SHP77 (cell line): ENCODE results near the gene TNIP1.

ENCODE experiments used
- DNase-seq, 2 experiments: peaks; one replicate each; lab custom pipeline; 2025; lab: John Stamatoyannopoulos, UW

The TNIP1 gene

DNA sequence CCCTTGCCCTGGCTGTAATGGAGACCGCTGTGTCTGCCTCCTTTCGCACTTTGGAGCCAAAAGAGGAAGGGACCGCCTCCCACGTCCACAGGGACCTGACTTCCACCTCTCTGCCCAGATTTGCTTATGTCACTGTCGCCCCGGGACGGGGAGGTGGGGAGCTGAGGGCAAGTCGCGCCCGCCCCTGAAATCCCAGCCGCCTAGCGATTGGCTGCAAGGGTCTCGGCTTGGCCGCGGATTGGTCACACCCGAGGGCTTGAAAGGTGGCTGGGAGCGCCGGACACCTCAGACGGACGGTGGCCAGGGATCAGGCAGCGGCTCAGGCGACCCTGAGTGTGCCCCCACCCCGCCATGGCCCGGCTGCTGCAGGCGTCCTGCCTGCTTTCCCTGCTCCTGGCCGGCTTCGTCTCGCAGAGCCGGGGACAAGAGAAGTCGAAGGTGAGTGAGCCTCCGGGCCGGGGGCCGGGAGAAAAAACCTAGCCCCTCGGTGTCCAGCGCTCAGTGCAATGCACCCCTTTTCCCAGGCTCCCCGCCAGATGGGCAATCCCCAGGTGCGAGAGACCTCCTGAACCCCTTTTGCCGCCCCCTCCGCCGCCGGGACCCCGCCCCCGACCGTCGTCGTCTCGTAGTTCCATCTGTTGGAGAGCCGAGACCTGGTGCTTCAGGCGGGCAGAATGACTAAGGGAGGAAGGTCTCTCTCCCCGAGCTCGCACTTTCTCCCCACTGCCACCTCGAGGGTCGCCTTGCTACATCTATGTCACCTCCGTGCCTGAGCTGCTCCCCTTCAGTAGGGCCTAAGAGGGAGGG is 60.3 kb downstream of the TNIP1 start, which contains the start of gene GPX3:
Gene GPX3, plus strand, starts transcription at position 288 of the 807 bp plus-strand sequence. Its CDS starts 64 bp downstream, at position 352.
- DNase-seq = no peak

DNA sequence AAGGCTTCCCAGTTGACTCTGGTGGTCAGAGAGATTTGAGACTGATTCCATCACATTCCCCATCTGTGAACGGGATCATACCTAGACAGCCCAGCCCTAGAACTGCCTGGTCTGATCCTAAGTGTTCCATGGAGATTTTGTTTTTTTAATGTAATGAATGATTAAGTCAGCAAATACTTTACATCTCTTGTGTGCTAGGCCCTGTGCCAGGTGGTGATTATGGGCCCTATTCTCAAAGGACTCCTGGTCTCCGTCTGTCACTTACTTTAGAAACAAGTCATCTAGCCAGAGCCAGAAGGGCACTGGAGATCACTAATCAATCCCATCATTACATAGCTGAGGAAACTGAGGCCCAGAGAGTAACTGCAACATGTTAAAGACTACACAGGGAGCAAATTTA is 61.5 kb downstream of the TNIP1 start:
- no peak for DNase-seq

DNA sequence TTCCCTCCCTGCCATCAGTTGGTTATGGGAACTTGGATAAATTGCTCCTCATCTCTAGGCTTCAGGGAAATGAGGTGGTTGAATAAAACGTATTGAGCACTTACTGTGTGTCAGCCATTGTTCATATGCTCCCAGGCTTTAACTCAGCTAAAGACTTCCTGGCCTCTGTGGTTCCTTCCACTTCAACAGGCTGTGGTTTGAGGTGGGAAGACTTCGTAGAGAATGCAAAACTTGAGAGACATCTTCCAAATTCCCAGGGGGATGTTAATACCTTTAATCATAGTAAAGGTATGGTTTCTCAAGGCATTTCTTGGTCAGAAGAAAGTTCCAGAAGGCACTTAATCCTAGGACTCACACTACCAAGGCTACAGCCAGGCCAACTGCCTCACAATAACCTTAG is 62.0 kb downstream of the TNIP1 start:
- DNase-seq = no peak

DNA sequence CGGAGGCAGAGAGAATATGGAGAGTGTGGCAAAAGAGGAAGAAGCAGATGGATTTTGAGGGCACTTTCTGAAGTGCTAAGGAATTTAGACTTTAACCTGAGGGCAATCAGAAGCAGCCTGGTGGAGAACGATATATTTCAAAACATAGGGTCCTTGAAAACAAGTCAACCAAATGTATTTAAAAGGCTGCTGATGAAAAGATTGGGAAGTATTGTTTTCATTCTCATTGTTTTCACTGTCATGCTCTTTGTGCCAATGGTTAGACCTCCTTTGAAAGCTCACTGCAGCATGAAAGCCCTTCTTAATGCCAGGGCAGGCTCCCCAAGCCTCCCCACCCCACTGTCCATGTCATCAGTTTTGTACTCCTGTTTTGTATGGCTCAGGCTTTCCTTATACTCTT is 62.9 kb downstream of the TNIP1 start:
- DNase-seq = no peak

DNA sequence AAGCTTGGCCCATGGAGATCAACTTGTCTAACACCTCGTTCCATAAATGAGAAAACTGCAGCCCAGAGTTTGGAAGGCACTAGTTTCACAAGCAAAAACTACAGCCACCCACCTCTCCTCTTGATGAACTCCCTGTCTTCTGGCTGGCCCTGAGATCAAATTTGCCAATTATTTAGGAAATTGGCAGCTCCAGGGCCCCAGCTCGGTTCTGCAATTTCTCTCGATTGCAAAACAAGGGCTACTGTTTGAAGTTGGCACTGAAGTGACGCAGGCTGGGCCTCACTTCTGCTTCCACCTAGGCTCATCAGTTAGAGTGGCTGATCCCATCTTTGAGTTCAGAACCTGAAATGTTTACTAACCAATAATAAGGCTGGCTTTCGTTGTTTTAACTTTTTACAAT is 64.1 kb downstream of the TNIP1 start:
- DNase-seq = no peak

DNA sequence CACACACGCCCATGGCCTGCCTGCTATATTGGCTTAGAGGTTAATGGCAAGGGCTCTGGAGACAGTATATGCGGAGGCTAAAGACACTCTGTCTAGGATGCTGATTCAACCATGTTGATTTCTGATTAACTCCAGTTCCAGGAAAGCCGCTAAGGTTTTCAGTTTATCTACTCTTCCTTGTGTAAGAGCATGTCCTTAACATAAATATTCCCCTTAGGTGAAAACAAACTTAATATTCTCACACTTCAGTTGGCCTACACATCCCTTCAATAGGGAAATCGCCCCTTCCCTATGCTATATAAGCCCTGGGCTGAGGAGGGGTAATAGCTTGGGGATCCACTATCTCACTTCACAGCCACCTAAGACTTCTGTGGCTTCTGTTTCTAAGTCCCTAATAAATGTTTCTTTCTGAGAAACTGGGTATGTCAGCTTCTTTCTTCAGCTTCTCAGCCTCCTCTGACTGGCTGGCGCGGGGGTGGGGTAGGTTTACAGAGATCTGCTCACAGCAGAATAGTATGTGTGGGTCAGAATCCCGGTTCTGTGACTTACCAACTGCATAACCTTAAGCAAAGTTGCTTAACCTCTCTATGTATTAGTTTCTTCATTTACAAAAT is 64.8 kb downstream of the TNIP1 start:
- no peak for DNase-seq

DNA sequence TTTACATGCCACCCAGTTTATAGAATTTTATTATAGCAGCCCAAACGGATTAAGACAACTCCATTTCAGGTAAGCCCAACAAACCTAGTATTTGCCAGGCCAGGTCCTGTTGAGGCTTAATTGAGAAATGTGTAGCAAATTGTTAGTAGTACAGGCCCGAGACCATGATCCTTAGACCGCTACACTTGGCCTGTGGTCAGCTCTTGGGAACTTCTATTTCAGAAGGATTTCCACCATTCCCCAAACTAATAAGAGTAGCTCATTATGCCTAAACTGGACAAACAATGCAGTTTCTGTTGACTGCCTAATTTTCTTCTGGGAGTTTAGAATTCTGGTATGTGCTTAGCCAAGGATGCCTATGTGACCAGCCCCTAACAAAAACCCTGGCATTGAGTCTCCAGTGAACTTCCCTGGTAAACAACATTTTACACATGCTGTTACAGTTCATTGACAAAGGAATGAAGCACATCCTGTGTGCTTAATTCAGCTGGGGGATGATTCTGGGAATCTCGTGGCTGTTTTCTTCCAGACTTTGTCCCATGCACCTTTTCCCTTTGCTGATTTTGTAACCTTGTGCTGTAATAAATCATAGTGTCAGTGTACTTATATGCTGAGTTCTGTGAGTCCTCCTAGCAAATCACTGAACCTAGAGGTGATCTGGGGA is 66.0 kb downstream of the TNIP1 start:
- DNase-seq = no peak

DNA sequence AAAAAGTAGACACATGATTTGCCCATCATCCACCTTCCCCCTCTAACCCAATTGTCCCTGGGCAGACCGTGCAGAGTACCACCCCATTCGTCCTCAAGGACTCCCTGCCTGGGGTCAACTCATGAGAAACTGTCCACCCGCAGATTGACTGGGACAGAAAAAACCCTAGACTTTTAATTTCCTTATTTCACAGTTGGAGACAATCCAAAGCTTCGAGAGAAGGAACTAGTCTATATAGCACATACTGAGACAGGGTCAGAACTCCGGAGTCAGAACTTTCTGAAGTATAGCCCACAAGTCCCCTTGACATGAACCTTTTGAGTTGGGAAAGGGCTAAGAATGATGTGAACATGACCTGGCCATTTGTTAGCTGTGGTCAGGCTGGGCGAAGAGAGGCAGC is 68.0 kb downstream of the TNIP1 start:
- no peak for DNase-seq

DNA sequence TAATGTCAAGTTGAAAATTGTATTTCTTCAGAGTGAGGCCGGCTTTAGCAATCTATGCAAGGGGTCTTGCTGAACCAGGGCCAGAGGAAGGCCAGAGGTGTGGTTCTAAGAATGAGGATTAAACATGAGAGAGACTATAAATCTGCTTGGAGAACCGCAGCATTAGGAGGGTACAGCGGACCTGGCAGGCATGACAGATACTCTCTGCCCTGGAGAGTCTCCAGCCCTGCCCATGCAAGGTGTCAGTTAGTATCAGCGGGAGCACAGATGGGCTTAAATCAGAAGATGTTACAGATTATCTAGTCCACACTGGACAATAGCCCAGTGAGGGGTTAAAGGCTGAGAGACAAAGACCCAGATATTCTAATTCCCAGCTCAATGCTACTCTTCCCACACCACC is 71.9 kb downstream of the TNIP1 start:
- no peak for DNase-seq

DNA sequence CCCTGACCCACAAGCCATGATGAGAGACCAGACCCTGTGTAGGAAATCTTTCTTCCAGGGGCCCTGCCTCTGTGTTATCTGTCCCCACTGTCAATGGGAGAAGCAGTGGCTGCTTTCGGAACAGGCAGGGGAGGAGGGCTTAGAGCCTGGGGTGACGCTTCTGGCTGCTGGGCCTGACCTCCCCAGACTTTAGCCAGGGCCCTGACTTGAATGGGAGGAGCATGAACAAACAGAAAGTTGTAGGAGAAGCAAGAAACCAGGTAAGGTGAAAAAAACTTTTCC is 72.7 kb downstream of the TNIP1 start:
- no peak for DNase-seq

DNA sequence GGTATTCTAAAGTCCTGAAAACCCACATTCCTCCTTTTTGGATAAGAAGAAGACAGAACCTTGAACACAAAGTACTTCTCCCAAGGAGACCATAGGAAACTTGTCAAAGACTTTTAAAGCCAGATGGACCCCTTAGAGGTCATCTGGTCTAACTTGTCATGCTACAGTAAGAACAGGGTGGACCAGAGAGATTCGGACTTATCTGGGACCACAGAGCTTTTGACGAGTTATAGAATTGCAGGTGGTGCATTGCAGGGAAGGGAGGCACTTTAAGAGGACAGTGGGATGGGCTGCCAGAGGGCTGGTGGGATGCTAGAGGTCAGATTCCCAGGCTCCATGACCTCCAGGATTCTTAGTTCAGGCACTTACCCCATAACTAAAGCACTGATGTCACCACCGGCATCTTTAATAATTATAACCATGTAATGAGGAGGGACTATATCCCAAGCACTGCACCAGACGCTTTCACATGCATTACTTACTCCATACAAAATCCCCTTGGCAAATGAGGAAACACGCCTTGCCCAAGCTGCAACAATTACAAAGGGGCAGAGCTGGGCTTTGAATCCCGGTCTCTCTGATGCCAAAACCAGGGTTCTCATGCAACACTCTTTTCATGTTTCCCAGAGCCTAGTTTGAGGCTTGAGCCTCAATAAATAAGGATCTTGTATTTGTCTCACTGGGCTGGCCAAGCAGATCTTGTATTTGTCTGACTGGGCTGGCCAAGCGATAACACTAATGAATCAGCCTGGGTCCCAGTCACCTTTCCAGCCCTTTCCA is 73.2 kb downstream of the TNIP1 start:
- no peak for DNase-seq

DNA sequence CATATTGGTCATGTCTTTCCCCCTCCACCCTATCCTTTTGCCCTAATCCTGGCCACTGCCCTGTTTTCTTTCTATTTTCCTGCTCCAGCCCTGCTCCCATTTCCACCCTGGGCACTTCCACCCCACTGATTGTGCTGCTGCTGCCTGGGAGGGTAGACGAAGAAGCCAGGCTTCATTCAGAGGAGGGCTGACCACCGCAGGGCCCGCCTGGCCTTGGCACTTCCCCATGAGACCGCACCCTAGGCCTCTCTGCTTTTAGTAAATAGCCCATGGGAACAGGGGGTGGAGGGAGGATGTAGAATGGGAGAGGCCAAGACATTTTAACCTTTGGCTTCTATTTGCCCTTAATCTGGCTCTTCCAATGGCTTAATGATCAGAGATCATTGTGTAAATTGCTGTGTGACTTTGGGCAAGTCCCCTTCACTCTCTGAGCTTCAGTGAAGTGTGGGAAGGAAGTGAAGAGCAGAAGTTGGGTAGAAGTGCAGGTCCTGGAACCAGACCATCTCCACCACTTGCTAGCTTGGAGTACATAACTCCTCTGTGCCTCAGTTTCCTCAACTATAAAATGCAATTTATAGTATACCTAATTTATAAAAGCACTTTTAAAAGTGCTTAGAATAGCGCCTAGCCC is 74.0 kb downstream of the TNIP1 start:
- DNase-seq = no peak

DNA sequence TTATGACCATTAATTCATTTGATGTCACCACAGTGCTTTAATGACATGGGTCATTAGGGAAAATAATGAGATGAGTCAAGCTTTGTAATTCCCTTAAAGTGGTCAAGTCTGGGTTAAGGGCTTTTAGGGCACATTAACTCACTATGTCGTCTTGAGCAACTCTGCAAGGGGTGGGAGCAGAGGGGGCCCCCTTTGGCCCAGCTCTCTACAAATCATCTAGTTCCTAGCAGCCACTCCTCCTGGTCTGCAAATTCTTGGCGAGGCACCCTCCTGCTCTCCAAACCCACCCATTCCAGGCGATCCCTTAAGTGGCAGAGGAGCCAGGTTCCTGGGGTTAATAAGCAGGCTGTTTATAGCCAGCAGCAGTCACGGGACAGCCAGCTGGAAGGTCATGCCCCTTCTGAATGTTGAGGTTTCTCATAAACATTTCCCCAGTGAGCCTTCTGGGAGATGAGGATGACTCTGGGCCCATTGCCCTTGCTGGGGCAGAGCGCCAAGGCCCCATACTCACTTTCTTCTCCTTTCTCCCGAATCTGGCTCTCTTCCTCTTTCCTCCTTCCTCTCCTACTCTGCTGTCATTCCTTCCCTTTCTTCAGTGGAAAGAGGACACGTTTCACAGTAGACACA is 74.8 kb downstream of the TNIP1 start:
- DNase-seq = no peak

DNA sequence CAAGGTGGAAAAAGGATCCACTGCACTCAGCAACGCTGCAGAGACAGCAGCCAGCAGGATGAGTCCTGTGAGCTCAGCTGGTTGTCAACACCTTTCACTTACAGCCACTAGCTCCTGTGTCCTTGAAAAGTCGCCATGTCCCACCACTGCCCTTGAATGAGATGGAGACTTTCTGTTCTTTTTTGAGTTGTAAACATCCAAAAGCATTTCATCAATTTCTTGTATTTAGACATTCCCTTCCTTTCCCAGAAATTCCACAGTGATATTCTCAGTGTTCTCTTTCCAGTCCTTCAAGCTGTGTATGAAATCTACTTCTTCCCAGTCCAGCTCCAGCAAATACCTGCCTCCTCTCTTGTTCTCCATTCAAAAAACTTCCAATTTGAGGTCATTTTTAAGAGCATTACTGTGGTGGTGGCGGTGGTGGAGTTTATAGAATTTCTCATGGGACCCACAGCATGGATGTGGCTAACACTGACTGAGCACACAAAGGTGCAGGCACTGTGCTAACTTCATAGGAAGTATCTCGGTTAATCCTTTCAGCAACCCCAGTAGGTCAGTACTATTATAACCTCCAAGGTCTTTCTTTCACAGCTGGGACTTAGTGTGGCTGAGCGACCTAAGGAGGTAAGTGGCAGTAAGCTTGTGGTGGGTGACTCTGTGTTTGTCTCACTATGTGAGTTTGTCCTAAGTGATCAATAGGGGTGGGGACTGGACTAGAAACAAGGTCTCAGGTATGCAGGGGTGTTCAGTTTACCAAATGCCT is 75.5 kb downstream of the TNIP1 start:
- DNase-seq = no peak

DNA sequence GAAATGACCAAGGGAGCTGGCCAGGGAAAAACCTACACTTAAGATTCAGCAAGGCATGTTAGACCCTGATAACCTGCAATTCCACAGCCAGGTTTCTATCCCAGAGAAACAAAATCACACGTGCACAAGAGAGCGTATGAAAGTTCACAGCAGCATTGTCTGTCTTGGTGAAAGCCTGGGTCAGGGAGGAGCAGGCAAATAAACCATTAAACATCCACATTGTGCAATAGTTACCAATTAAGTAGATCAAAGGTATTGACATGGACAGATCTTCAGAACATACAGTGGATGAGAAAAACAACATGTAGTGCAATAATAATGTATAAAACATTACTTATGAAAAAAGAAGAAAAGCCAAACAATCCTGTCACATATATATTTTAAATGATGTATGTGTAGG is 76.3 kb downstream of the TNIP1 start:
- no peak for DNase-seq

DNA sequence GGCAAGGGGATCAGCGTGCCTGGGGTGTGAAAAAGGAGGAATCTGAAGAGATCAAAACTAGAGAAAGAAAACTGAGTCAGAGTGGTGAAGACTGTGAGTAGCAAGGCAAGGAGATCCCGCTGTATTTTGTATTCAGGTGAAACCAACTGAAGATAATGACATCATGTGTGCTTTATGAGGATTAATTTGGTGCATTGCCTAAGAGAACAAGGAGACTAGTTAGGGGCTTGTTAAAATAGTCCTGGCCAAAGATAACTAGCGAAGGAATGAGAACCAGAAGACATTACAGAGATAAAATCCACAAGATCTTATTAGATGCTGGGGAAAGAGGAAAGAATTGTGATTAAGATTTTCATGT is 77.4 kb downstream of the TNIP1 start:
- no peak for DNase-seq

DNA sequence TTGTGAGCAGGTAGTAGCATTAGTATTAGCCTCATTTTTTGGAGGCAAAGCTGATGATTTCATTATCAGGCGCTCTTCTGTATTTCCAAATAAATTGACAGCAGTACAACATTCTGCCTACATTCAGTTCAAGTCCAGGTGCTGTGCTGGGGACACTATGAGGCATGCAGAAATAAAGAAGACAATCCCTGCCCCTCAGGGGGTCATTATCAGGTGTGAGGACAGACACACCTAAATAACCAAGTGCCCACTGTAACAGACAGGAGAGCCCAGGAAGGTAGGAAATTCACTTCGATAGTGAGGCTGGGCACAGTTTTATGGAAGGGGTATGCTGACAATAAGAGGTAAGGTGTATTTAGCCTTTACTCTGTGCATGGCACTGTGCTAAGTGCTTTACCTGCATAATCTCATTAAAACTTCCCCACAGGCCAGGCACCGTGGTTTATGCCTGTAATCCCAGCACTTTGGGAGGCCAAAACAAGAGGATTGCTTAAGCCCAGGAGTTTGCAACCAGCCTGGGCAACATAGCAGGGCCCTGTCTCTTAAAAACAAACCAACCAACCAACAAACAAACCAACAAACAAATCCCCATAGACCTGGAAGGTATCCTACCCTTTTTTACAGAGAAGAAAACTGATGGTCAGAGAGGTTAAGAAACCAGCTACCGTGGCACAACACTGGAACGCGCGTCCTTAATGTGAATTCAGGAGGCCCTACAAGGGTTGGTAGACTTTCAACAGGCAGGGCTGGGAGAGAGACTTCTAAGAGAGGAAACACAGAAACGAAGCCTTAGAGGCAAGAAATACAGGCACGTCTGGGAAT is 77.9 kb downstream of the TNIP1 start:
- DNase-seq = no peak

DNA sequence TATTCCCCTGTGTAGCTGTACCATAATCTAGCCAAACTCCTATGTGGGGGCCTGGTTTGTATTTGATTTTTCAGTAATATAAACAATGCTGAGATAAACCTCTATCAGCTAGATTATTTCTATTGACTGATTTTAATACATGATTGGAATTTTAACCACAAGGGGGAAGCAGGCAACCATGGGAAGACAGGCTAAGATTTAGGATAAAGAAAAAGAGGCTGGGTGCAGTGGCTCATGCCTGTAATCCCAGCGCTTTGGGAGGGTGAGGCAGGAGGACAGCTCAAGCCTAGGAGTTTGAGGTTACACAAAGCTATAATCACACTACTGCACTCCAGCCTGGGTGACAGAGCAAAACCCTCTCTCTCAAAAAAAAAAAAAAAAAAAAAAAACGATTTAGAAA is 78.6 kb downstream of the TNIP1 start:
- DNase-seq = no peak

DNA sequence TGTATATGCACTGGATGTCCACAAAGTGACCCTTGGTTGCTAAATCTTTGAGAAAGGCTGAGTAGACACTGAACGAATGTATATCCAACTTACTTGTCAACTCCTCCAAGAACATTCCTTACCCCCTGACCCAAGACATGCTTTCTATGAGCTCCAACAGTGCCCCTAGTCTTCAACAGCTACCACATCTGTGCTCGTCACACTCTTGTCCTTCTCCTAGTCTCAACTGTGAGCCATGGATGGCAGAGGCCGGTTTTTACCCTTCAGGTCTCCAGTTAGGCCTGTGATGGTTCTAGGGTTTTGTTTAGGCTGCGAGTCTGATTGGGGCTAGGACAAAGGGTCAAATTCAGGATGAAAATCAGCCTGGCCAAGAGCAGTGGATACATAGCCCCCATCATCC is 79.4 kb downstream of the TNIP1 start:
- DNase-seq = no peak
